HG03457 (cell line): Measurements from ENCODE around the gene ARHGEF26.

ENCODE experiments used
- ATAC-seq: cut with Tn5 transposase; IDR thresholded peaks from one replicate; pipeline ENCODE4 v1.9.1; 2021; ENCODE audit warnings: moderate number of reproducible peaks; ENCODE audit not compliant: unreplicated experiment

Gene ARHGEF26

DNA sequence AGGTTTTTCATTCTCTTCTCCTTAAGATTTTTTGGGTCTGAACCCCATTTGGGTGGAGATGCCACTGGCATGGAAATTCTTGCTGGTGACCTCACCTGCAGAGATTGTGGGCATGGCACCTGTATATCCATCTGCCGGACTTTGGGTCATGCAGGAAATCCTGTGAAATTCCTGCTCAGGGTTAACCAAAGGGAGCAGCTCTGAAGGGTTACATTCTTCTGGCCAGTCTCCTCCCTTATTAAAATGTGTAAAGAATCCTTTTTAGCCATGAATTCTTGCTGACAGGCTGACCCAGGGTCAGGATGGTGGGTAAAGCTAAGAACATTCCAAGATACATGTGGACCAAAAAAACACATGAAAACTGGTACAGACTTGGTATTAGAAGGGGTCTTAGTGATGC lies 27.4 kb downstream of the ARHGEF26 start:
- ATAC-seq, result no peak

DNA sequence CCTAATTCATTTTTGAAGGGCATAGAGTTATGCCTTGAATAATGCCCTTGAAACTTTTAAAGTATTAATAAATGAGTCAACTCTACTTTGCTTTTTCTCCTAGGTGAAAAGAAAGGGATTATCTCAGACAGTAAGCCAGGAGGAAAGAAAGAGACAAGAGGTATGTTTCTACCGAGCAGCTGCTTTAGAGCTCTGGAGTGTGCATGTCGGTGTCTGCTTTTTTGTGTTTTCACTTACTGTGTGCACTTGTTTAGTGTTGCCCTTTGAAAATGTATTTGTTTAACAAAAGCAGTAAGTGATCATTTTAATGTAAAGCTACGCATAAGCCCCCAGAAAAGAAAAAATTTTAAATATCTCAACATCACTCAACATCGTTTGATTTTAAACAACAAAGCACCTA lies 28.1 kb downstream of the ARHGEF26 start:
- ATAC-seq, result no peak

DNA sequence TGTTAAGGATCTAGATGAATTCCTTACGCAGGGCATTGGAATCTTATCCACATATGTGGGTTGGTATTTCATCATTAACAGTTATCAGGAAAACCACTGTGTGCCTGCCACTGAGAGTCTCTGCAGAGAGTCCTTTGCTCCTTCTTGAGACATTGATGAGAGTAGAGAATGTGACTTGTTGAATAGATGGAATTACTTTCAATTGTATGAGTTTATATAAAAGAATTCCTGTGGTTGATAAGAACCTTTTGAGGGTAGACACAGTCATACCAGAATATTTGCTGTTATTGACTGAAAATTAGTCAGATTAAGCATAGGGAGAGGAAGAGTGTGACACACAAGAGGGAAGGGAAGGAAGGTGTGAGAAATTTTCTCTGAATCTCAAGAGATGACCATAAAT lies 30.8 kb downstream of the ARHGEF26 start:
- no peak for ATAC-seq

DNA sequence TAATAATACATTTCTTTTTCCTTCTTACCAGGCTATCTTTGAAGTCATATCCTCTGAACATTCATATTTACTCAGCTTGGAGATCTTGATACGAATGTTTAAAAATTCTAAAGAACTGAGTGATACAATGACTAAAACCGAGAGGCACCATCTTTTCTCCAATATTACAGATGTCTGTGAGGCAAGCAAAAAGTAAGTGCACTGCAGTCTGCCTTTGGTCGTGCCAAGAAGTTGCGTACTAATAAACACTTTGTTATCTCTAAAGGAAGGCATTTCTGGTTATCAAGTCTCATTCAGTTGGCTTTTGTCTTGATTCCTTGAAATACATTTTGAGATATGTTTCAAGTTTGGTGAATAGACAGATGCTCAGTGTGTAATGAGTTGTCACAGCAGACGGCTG lies 31.6 kb downstream of the ARHGEF26 start:
- no peak for ATAC-seq

DNA sequence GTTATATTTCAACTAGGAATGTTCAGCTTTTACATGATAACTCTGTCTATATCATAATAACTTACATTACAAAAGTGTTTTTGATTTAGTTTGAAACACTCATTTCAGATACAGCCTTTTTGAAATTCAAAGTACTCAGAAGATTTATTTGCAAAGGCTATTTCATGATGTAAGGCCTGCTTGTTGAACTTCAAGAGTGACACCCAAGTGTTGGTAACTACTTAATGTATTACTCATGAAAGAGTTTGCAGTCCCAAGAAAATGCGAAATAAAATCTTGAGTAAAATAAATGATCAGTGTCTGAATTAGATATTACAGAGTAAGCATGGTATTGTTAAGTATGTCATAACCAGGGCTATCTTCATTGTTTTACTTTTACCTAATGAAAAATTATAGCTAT lies 35.3 kb downstream of the ARHGEF26 start:
- no peak for ATAC-seq

DNA sequence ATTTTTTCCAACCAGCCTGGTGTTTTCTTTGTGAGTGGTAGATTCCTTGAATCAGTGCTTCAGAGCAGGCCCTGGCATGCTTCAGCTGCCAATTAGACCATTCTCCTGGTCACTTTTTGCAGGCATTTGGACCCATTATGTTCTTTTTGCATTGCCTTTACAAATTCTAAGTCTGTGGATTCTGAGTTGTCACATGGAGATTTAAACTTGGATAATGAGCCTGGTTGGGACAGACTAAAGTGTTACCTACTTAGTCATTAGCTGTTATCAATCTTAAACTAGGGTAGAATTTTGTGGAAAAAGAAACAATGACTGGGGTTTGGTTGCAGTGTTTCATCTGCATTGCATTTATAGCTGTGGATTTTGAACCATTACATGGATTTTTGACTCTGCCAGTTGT lies 40.6 kb downstream of the ARHGEF26 start:
- no peak for ATAC-seq

DNA sequence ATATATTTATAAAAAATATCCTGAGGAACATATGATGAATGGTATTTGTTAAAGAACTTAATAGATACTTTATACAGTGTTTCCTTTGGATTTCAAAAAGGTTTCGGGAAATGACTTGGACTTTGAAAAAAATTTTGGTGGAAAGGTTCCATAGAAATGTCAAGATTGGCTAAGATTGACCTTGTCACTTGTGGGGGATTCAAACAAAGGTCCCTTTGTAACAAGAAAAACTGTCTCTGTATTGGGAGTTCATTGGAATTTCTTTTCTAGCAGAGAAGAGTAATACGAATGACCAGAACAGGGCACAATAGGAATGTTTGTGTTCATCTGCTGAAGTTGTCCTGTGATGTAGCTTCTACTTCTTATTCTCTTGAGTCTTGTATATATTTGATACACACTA lies 43.2 kb downstream of the ARHGEF26 start:
- ATAC-seq, result no peak

DNA sequence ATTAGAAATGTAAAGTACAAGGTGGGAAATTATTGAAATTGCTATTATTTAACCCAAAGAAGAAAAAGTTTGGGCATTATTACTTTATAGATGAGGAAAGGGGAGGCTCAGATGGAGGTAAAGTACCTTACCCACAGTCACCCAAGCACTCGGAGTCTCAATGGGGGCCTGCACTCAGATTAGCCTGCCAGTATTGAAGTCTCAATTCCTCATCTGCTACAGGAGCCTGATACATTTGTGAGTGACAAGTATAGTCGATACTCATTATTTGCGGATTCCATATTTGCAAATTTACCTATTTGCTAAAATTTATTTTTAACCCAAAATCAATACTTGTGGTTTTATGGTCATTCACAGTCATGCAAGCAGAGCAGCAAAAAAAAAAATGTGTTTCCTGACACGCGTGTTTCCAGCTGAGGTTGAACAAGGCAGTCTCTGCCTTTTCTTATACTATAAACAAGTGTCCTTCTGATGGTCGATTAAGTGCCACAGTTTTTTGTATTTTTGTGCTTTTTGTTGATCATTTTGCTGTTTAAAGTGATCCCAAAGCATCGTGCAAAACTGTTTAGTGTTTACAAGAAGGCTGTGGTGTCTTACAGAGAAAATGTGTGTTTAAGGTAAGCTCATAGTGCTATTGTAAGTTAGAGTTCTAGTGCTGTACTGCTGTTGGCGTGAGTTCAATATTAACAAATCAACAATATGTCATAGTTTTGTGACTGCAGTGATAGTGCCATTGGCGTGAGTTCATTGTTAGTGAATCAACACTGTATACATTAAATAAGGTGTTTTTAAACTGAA lies 48.0 kb downstream of the ARHGEF26 start:
- ATAC-seq, result no peak

DNA sequence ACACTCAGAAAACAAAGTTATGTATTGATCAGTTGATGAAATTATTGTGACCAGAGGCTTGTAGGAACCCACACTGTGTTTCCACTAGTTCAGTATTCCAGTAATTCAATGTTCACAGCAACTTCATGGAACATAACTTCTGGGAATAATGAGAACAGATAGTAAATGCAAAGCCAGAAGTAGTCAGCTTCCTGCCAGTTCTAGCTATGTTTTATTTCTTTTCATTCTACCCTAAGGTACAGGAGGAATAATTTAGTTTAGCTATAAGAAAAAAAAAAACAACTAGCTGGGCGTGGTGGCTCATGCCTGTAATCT lies 48.6 kb downstream of the ARHGEF26 start:
- no peak for ATAC-seq

DNA sequence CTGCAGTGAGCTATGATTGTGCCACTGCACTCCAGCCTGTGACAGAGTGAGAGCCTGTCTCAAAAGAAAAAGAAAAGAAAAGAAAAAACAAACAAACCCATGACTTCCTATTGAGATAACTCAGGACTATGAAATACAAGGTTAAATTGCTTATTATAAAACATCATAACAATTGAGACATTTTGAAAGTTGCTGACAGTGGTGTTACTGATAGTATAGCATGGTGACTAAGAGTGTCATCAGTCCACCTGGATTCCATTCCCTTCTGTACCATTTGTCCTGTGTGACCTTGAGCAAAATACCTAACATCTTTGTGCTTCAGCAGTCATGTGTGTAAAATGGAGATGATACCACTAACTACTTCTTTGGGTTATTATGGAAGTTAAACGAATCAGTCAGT lies 49.1 kb downstream of the ARHGEF26 start:
- ATAC-seq, result no peak

DNA sequence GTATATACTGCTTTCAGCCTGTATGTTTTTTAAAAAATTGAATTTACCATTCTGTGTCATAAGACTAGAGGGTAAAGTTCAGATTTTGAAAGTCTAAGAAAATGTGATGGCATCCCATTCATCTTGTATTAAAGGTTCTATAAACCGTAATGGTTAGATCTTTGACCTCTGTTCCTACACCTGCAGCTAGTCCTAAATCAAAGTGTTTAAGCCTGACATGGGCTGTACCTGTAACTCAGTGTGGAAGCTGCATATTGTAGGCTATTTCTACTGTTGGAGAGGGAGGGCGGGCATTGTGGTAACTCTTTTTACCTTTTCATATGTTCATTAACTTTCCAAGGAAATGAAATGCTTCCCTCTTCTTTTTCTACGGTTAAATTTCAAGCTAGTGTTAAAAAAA lies 53.9 kb downstream of the ARHGEF26 start:
- no peak for ATAC-seq

DNA sequence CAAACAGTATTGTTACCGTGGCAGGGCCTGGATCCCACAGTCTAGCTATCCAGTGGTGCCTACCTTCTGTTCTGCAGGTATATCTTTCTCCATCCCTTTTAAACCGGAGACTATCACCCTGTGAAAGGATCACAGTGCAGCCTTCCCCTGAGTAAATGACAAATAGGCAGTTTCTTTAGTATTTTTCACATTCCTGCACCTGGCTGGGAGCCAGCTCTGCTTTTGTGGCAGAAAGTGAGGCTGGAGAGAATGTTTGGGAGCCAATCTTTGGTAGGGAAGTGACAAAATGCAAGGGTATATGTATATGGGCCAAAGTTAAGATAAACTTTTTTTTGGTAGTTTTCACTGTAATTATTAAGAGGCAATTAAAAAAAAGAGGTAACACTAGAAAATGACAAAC lies 54.8 kb downstream of the ARHGEF26 start:
- ATAC-seq, result no peak

DNA sequence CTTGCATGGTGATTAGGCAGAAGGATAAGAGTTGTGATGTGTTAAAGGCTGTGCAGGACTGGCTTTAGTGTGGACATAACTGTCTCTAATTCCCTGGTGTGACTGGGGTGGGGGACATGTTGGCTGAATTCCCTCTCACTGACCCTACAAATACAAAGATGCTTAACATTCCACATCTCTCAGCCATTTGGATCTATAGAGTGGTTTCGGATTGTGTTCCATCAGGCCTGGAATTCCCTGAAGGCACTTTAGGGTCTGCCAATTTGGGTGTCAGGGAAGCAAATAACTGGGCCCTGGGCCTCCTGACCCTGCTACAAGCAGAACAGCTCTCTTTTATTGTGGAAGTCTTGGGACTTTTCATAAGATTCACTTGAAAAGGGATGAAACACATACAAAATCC lies 56.2 kb downstream of the ARHGEF26 start:
- ATAC-seq, result no peak

DNA sequence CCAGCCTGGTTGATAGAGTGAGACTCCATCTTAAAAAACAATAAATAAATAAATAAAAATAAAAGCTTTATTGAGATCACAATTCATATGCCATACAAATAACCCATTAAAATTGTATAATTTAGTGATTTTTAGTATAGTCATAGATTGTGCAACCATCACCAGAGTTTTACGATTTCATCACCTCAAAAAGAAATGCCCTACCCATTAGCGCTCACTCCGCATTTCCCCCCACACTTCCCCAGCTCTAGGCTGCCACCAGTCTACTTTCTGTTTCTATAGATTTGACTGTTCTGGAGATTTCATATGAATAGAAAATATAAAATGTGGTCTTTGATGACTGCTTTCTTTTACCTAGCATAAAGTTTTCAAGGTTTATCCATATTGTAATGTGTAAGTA lies 57.0 kb downstream of the ARHGEF26 start:
- ATAC-seq, result no peak

DNA sequence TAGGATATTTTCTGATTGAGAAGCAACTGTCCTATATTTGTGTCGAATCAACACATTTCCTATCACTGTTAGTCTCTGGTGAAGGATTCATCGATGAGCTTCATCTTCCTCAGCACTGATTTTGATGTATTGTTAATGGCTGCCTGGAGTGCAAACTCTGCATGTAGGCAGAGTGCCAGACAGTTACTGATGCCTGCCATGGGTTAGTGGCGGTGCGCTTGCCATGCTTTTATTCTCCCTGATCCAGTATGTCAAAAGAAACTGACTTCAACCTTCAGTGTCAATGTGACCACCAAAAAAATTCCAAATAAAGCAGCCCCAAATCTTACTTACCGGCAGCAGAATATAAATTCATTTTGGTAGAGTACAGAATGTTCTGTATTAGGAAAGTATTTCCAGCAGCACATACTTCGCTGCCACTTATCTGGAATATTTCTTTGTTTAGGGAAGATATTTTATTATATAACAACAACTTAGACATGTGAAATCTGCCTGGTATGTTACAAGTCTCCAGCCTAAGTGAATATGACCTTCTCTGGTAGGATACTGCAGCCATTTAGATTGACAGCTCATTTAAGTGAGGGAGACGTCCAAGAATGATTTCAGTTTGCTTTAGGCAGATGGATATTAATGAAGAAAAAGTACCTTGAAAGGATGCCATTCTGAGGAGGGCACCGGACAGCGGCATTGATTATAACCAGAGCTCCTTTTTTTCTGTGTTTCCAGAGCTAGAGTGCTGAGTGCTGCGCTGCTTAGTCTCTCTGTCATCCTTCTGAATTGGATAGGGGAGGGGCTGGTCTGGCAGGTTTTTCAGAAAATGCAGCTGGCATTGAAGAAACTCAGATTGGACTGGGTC lies 59.9 kb downstream of the ARHGEF26 start:
- no peak for ATAC-seq

DNA sequence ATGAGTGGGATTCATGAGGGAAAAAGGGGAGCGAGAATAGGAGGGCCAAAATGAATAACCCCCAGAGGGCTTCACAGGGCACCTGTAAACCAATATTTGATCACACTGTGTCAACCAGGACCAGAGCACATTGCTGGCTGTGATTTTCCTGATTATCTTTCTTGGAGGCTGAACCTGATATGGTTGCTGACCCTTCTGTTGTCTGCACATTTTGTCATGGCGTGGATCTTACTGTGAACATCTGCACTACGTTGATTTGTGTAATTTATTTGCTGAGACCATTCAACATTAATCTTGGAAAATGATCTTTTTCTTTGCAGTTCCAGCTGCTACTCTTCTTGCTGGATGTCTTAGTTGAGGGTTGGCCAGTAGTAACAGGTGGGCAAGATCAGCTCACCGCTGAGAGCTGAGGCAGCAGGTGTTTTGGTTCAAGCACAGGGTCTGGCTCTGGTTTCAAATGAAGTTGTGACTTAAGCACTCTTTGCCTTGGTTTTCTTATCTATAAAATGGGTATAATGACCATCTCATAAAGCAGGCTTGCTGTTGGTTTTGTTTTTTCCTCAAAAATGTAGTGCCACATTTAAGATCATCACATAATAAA lies 61.2 kb downstream of the ARHGEF26 start:
- no peak for ATAC-seq

DNA sequence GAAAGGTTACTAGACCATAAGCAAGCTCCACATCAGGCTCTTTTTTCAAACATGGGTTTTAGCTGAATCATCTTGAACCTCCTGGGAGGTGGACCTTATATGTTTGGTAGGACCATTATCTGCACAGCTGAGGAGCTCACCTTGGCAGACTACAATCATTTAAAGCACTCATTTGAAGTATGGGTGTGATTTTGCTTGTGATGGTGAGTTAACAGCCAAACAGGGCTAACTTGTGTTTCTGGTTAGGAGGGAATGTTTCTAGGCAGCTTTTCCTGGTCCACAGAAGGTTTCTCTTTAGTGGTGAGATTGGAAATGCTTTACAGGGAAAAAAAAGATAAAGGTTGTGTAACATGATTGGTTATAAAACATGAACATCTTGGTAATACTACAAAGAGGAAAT lies 61.8 kb downstream of the ARHGEF26 start:
- ATAC-seq, result no peak

DNA sequence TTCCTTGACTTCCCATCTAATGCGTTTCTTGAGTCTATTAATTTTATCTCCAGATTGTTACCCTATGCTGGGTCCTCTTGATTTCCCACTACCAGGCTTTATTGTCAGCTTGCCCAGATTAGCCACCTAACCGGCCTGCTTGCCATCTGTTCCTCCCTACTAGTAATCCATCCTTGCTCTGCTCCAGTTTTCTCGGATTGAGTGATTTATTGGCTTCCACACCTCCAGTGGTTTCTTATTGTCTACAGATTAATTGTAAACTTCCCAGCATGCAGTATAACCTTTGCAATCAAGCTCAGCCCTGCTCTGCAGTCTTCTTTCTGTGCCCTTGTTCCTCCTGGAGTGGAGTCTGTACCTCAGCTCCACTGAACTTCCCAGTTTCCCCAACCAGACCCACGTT lies 63.4 kb downstream of the ARHGEF26 start:
- no peak for ATAC-seq

DNA sequence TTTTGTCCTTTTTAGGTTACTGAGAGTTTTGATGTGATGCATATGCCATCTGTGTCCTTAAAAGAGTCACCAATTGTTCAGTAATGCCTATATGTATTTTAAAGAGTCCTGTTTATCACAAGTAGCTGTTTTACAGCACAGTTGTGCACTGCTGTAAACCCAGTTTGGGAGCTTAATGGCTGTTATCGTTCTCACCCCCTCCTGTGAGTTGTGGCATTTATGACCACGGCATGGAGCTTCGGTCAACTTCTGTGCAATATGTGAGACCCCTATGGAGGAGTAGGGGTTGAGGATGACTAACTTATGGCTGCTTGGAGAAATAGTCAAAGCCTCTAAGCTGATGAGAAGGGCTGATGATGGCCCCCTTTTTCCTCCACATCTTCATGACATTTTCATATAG lies 67.2 kb downstream of the ARHGEF26 start:
- no peak for ATAC-seq

DNA sequence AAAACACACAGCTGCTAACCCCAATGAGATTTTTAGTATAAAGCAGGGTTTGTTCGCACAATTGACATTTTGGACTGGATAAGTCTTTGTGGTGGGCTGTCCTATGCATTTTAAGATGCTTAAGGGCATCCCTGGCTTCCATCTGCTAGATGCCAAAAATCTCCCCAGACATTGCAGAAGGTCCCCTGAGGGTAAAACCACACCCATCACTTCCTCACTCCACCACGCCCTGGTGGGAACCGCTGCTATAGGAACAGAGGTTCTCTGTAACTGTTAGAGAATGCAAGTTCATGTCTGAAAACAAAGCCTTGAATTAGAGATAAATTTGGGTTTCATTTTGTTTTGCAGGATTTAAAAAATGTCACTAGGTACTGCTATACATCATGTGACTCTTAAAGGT lies 67.7 kb downstream of the ARHGEF26 start:
- ATAC-seq, result no peak

DNA sequence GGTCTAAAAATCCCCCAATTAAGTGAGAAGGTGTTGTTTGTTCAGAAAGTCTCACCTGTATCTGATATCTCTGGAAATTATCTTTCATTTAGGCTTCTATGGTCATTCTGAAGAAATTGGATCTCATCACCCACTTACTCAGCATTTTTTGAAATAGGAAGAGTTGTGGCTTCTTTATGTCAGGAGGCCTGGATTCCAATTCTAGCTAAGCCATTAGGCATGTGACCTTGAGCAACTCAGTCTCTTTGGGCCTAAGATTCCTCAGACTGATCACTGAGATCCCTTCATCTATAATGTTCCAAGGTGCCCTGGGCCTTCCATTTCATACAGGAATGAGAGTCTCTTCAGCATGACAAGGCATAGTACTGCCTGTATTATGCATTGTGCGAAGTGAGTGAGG lies 70.3 kb downstream of the ARHGEF26 start:
- no peak for ATAC-seq

DNA sequence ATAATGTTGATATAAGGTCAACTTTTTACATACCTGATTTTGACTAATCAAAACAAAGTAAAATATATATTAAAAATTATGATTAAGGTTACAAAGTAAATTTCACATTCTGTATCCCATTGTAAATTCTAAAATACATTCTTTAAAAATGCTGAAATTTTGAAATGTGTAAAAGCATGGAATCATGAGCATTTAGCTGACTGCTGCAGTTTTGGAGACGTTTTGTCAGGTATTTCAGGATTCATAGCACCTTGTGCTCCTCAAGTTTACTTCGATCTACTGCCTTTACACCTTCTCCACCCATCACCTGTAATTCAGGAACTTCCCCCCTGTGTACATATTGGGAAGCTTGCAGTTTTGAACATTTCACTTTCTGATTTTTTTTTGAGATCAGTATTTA lies 71.0 kb downstream of the ARHGEF26 start:
- ATAC-seq, result no peak
